Measurements from ENCODE around the gene SULT1C2. TPM values are rescaled to one million over a fixed set of nuclear protein-coding genes. Genes with fewer than 3 reads are reported as not detected.

Gene SULT1C2
- total and polyA plus RNA-seq, 9 of the 15 experiments (the other 6 are each of a cell fraction or from before 2014, with no cell fraction given): 0.22 TPM; not detected in 8

- TF ChIP-seq ARNT (IDR thresholded peaks at IDR 0.05): no peak
- TF ChIP-seq ZNF699 (CRISPR knock-in tag; IDR thresholded peaks at IDR 0.05; ENCODE audit: insufficient replicate concordance): no peak
- TF ChIP-seq RBM39 (optimal IDR thresholded peaks at IDR 0.05; ENCODE audit: low read depth, low read length): no peak
- TF ChIP-seq YBX1 (IDR thresholded peaks at IDR 0.05): no peak
- TF ChIP-seq NR2C2 (CRISPR knock-in tag; IDR thresholded peaks at IDR 0.05): no peak
- TF ChIP-seq NR2C2 (tag; IDR thresholded peaks at IDR 0.05): no peak
- no peak for TF ChIP-seq ZNF395 (CRISPR knock-in tag; IDR thresholded peaks at IDR 0.05)
- TF ChIP-seq REST (IDR thresholded peaks at IDR 0.05; ENCODE audit: borderline replicate concordance): no peak
- TF ChIP-seq REST (CRISPR knock-in tag; IDR thresholded peaks at IDR 0.05; ENCODE audit: low read depth): no peak
- TF ChIP-seq ZFP1 (CRISPR knock-in tag; IDR thresholded peaks at IDR 0.05): no peak
- TF ChIP-seq RB1 (IDR thresholded peaks at IDR 0.05; ENCODE audit: low read depth): no peak
- TF ChIP-seq POLR2H (tag; IDR thresholded peaks at IDR 0.05; ENCODE audit: low read depth): peak; percentile 84
- no peak for TF ChIP-seq TBL1XR1 (IDR thresholded peaks at IDR 0.05; ENCODE audit: low read length in 2 of 2)
- no peak for TF ChIP-seq MED1 (CRISPR knock-in tag; IDR thresholded peaks at IDR 0.05; ENCODE audit: borderline replicate concordance)
- TF ChIP-seq MEF2D (tag; conservative IDR thresholded peaks at IDR 0.05; ENCODE audit: low read depth): no peak
- no peak for TF ChIP-seq CBX5 (IDR thresholded peaks at IDR 0.05; ENCODE audit: borderline replicate concordance, low read depth)
- TF ChIP-seq MECOM (CRISPR knock-in tag; IDR thresholded peaks at IDR 0.05): no peak
- TF ChIP-seq ZNF165 (CRISPR knock-in tag; IDR thresholded peaks at IDR 0.05; ENCODE audit: borderline replicate concordance): no peak
- no peak for TF ChIP-seq KLF10 (CRISPR knock-in tag; IDR thresholded peaks at IDR 0.05)
- TF ChIP-seq ZNF717 (CRISPR knock-in tag; IDR thresholded peaks at IDR 0.05): no peak
- no peak for TF ChIP-seq ZNF436 (CRISPR knock-in tag; IDR thresholded peaks at IDR 0.05)
- no peak for TF ChIP-seq CBX3 (IDR thresholded peaks at IDR 0.05; ENCODE audit: borderline replicate concordance in 1 of 2, low read length in 2 of 2)
These were observed 67.4 kb downstream of the SULT1C2 start (continued) for GRCh38 chr2:108355906-108356734.
